Spinal cord (tissue), 10 donors: ENCODE measurements around the gene C14orf119. TPM values are rescaled to one million over a fixed set of nuclear protein-coding genes. Genes with fewer than 3 reads are reported as not detected.

ENCODE experiments used
- DNase-seq, 6 donors: peaks; one replicate each; pipeline versions ENCODE4 v3.0.0 to v3.0.0-alpha.2; 2013 to 2015; ENCODE audit warnings: low spot score in 6 of 6, low read depth in 4 of 6
- H3K27ac ChIP-seq: one replicate; pipeline ENCODE4 v1.5.1; 2013; ENCODE audit warnings: low read depth, low read length, control low read depth
- H3K27me3 ChIP-seq: one replicate; pipeline ENCODE4 v1.6.1; 2013; ENCODE audit warnings: low read length; ENCODE audit not compliant: control insufficient read depth, insufficient read depth
- H3K36me3 ChIP-seq: one replicate; pipeline ENCODE4 v1.6.1; 2013; ENCODE audit warnings: low read length; ENCODE audit not compliant: control insufficient read depth, insufficient read depth
- H3K4me1 ChIP-seq: one replicate; pipeline ENCODE4 v1.6.1; 2013; ENCODE audit warnings: low read length; ENCODE audit not compliant: control insufficient read depth, insufficient read depth
- H3K4me3 ChIP-seq: one replicate; pipeline ENCODE4 v1.5.1; 2013; ENCODE audit warnings: low read depth, low read length, control low read depth
- H3K9me3 ChIP-seq: one replicate; pipeline ENCODE4 v1.6.1; 2013; ENCODE audit warnings: low read length; ENCODE audit not compliant: control insufficient read depth, insufficient read depth
- WGBS: methylation state at CpG from one replicate; pipeline ENCODE4 v1.1.5; 2013; ENCODE audit warnings: missing lambda C conversion rate; ENCODE audit not compliant: insufficient coverage; 5-methylcytosine and 5-hydroxymethylcytosine counted together
- polyA plus RNA-seq, 2 donors: library from polyadenylated mRNA; unstranded; fragments of 120-200 nt; gene quantifications; one replicate each; pipeline ENCODE4 v1.2.1, GENCODE V29; 2013; ENCODE audit not compliant: insufficient read length in 2 of 2
- total RNA-seq, 2 donors: library from RNA; depleted of rRNA in 1 of 2; stranded (reverse); fragments of 120-200 nt in 1 of 2; fragments of >200 nt in 1 of 2; gene quantifications; one replicate each; pipeline versions ENCODE4 v1.2.3 to v1.2.4, GENCODE V29; 2013 to 2014
- donor health status: healthy.

Gene C14orf119
- total and polyA plus RNA-seq, 4 donors = 35.4 to 57.2 (median 52.9) TPM

DNA sequence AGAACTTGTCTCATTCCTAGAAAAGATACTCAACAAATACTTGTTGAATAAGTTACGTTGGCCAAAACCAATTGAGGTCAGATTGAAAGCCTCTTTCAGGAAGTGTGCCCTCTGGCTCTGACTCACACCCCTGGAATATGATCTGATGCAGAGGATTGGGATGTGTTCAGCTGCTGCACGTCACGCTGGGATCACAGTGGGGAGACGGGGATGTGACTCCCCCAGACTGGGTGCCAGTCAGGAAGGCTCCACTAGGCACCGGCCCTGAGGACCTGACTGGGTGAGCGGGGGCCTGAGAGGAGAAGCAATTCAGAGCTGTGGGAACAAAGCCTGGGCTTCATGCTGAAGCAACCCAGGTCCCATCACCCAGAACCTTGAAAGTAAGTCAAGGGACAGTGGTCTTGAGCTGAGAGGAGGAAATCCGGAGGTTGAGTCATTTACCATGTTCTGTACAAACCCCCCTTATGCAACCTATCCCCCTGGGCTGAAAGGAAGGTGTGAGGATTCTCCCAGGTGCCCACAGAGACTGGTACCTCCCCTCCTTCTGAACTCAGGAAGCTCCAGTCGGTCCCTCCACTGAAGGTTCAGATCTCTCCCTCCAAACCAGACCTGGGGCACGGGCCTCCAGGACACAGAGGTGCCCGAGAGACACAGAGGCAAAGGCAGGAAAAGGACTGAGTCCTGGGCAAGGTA, 19.9 kb downstream of the C14orf119 start:
- H3K4me3 ChIP-seq = no peak overlapping the region
- no peaks in the 10 kb centered on the region for H3K9me3 ChIP-seq
- H3K4me1 ChIP-seq = no peaks in the 10 kb centered on the region
- H3K27me3 ChIP-seq = peaks cover 4% of the 10 kb centered on the region
- peak in 1 of 6 donors; percentile 22 for DNase-seq
- H3K36me3 ChIP-seq = no peaks in the 10 kb centered on the region
- H3K27ac ChIP-seq = no peak overlapping the region
- WGBS = 86% methylated on average over 8 of the region's 10 CpGs

DNA sequence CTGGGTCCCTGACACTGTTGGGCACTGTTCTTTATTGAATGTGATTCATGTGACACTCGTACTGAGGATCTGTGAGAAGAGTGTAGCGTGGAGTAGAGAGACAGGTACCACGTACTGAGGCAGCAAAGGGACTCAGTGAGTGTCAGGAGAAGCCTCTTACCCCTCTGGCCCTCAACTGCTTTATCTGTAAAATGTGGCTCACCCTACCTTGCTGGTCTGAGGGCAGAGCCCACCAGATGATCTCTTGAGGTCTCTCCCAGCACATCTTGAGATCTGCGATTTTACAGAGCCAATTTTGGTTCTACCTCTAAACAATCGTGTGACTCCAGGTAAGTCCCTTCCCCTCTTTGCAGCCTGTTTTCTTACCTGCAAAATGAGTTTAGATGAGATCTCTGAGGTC, 20.6 kb downstream of the C14orf119 start:
- 89% methylated on average over 3 of the region's 5 CpGs for WGBS
- peaks cover 2% of the 10 kb centered on the region for H3K4me1 ChIP-seq
- no peak overlapping the region for H3K27ac ChIP-seq
- peaks cover 2% of the 10 kb centered on the region for H3K27me3 ChIP-seq
- H3K9me3 ChIP-seq = no peaks in the 10 kb centered on the region
- no peaks in the 10 kb centered on the region for H3K36me3 ChIP-seq
- DNase-seq = no peak
- H3K4me3 ChIP-seq = no peak overlapping the region

DNA sequence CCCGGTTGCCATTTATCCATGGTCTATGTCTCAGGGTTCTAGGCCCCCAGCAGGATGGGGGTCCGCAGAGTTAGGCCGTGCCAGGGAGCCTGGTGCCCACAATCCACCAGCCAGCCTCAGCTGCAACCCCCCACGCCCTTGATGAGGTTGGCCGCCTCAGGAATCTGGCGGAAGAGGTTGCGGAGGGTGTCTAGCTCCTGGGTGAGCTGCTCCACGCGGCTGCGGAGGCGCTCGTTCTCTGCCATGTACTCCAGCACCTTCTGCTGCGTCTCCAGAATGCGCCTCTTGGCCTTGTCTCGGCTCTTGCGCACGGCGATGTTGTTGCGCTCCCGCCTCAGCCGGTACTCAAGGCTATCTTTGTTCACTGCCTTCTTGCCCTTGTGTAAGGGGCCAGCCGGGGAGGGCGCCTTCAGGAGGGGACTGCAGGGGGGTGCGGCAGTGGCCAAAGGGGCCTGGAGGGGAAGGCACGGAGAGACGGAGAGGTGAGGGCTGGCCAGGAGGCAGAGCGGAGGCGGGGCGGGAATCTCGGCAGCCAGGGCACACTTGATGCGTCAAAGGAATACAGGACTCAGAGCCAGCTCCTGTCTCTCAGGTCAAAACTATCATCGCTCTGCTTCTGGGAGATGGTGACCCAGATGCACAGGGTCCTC, 22.2 kb downstream of the C14orf119 start:
- no peak overlapping the region for H3K4me3 ChIP-seq
- no peaks in the 10 kb centered on the region for H3K27me3 ChIP-seq
- no peak overlapping the region for H3K27ac ChIP-seq
- WGBS = 85% methylated on average over 31 of the region's 32 CpGs
- DNase-seq = no peak
- H3K36me3 ChIP-seq = no peaks in the 10 kb centered on the region
- no peaks in the 10 kb centered on the region for H3K9me3 ChIP-seq
- H3K4me1 ChIP-seq = peaks cover 9% of the 10 kb centered on the region

DNA sequence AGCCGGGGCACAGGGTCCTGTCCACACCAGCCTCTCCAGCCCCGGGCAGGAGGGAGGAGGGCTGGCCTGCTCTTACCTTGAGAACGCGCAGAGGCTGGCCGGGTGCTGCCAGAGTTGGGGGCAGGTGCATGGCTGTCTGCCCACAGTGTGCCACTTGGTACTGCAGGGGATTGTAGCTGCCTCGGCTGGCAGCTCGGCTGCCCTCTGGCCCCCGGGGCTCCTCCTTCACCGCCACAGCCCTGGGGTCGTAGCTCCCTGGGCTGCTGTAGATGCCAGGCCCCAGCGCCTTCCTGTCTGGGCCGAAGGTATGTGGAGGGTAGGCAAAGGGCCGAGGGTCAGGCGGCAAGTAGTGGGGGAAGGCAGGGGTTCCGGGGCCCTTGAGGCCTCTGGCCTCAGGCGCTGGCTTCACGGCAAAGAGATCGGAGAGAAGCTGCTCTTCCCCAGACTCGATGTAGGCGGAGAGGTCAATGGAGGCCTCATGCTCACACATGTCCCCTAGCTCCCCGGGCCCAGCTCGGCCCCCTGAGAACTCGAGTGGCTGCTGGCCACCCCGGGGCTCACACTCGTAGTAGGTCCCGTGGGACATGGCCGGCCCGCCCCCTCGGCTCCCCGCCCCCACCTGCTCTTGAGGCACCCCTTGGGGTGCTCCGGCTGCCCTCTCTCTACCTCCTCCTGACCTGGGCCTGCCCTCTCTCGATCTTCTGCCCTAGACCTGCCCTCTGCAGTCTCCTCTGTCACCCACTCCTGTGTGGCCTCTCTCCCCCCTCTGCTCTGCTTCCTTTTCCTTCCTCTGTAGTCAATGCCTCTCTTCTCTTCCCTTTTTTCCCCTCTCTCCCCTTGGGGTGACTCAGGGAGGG, 23.4 kb downstream of the C14orf119 start, which contains the start of gene CEBPE:
TSS of gene CEBPE (minus strand) at position 750 of the 857 bp plus-strand sequence. CDS start at position 586, 164 bp downstream.
- peaks cover 10% of the 10 kb centered on the region for H3K4me1 ChIP-seq
- 80% methylated on average over 27 of the region's 32 CpGs for WGBS
- no peaks in the 10 kb centered on the region for H3K27me3 ChIP-seq
- H3K36me3 ChIP-seq = no peaks in the 10 kb centered on the region
- no peak within 1 kb of the TSS for H3K27ac ChIP-seq
- no peaks in the 10 kb centered on the region for H3K9me3 ChIP-seq
- no peak within 1 kb of the TSS for H3K4me3 ChIP-seq
- no peak for DNase-seq

DNA sequence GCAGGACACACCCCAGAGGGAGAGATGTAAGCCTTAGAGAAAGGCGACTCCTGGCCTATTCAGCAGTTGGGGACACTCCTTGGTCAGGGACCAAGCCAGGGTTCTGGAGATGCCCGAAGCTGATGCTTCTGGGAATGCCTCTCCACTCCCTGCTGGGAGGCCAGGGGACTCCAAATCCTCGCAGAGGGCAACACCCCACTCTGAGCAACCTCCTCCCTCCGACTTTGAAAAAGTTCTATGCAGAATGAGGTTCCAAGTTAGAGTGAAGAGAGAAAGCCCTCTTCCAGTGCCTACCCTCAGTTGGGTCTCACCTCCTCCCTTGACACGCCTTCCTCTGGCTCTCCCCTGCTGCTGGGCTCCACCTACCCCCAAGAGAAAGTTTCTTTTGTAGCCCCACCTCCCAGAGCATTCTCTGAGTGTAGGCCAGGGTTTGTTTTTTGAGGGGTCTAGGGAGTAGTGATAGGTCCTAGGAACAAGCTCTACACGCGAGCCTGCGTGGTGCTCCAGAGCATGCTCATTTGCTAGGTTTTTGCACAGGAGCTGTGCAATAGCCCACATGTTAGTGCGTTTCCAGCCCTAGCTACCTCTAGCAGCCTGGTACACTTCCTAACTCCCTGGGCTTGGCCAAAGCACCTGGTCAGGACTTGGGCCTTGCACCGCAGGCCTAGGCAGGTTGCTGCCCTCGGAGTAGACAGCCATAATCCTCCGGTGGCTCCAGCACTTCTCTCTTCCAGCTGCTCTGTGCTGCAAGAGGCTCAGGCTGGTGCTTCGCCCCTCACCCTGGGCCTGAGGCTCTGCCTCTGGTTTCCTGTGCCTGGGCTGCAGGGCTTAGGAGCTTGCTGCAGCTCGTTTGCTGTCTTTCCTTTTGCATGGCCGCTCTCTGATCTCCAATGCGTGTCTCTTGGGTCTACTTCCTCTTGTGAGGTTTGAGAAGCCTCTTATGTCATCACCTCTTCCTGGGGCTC, 24.3 kb downstream of the C14orf119 start:
- Histone ChIP-seq H3K4me1 (peaks cover 12% of the 10 kb centered on the region), H3K36me3 (no peaks in the 10 kb centered on the region), H3K27ac (no peak overlapping the region), H3K4me3 (no peak overlapping the region), H3K9me3 (no peaks in the 10 kb centered on the region), H3K27me3 (no peaks in the 10 kb centered on the region)
- 73% methylated on average over 13 of the region's 16 CpGs for whole genome bisulfite sequencing
- no peak for DNase-seq

DNA sequence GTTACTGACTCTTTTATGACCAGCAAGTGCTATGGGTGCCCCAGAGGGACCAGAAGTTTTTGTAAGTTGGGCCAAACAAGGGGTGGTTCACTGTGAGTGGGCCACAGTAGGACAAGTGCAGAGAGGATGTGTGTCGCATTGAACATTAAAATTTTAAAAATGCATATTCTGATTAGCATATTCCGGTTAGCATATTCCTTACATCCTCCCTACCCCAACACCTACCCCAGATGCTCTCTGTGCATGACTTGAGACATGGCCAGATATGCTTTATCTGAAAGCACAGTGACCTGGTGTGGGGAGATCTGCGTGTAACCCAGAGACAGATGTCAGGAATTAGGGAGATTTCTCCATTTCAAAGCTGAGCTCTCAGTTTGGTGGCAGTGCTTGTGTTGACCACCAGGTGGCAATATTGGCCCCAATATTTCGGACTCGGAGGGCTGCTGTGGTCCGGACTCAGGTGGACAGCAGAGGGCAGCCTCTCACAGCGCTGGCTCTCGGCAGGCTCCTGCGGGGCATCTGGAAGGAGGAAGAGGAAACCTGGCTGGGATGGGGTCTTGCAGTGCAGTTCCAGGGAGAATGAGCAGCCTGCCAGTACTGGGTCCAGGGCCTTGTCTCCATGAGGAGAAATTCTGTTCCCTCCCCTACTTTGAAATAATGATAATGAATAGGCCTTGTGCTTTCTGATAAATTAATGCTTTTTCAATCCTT, 25.4 kb downstream of the C14orf119 start:
- H3K9me3 ChIP-seq = no peaks in the 10 kb centered on the region
- H3K4me3 ChIP-seq = no peak overlapping the region
- 0% methylated on average over 7 of the region's 9 CpGs for WGBS
- H3K4me1 ChIP-seq = peaks cover 12% of the 10 kb centered on the region
- H3K27me3 ChIP-seq = no peaks in the 10 kb centered on the region
- no peak overlapping the region for H3K27ac ChIP-seq
- H3K36me3 ChIP-seq = no peaks in the 10 kb centered on the region
- DNase-seq = peak; percentile 64 to 96 (median 78)

DNA sequence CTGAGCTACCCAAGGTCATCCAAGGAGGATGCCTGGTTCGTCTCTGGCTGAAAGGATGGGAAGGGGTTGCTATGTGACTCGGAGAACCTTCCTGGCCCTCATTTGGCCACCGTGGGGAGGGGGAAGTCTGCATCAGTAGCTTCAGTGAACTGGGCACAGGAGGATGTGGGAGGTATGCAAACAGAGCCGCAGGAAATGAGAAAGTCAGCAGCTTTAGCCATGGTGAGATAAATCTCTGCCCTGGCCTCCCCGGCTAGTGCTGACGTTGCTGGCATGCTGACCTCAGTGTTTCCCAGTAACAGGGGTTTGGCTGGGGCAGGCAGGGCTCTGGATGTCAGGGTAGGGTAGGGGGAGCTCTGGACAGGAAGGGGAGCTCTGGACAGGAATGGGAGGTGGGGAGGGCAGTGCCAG, 26.1 kb downstream of the C14orf119 start:
- Histone ChIP-seq H3K4me1 (peaks cover 12% of the 10 kb centered on the region), H3K4me3 (no peak overlapping the region), H3K27ac (no peak overlapping the region), H3K9me3 (no peaks in the 10 kb centered on the region), H3K36me3 (no peaks in the 10 kb centered on the region), H3K27me3 (no peaks in the 10 kb centered on the region)
- WGBS = 36% methylated on average over 6 of the region's 6 CpGs
- DNase-seq = peak in 2 of 6 donors; percentile 26 to 48

DNA sequence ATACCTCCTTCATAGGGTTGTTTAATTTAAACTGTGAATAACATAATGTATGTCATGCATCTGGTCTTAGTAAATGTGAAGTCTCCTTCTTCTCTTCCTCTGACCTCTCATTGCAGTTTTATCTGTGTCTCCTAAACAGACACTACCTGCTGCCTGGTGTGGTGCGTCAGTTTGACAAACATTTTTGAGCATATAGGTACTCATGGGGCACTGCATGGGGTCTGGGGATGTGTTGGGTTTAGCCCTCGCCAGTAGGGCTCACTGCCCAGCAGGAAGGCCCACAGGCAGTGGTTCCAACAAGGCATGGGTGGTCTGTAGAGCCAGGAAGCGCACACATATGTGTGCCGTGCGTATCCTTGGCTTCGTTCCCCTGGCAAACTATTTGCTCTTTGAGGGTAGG, 26.8 kb downstream of the C14orf119 start:
- H3K4me3 ChIP-seq = no peak overlapping the region
- peaks cover 12% of the 10 kb centered on the region for H3K4me1 ChIP-seq
- H3K27me3 ChIP-seq = no peaks in the 10 kb centered on the region
- H3K9me3 ChIP-seq = no peaks in the 10 kb centered on the region
- DNase-seq = no peak
- H3K27ac ChIP-seq = no peak overlapping the region
- WGBS = 88% methylated on average over 5 of the region's 6 CpGs
- no peaks in the 10 kb centered on the region for H3K36me3 ChIP-seq
